Measurements from ENCODE around the gene ARHGEF10L.
"Not testable (repeated sequence)": the region's sequence is repeated elsewhere in the genome, so short reads cannot be mapped to it uniquely, and the experiment has no call there.

DNA sequence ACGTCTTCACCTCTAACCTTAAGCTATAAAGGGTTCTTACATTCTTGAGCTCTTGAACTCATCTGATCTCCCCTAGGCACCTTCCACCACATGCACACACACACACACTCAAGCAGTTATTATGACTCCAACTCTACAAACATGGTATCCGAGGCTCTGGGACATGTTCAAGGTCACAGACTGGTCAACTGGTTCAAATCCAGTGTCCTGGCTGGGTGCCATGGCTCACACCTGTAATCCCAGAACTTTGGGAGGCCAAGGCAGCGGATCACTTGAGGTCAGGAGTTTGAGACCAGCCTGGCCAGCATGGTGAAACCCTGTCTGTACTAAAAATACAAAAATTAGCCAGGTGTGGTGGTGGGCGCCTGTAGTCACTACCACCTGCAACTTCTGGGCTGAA, 32.3 kb upstream of the ARHGEF10L start:
- TF ChIP-seq, protein P1, sequence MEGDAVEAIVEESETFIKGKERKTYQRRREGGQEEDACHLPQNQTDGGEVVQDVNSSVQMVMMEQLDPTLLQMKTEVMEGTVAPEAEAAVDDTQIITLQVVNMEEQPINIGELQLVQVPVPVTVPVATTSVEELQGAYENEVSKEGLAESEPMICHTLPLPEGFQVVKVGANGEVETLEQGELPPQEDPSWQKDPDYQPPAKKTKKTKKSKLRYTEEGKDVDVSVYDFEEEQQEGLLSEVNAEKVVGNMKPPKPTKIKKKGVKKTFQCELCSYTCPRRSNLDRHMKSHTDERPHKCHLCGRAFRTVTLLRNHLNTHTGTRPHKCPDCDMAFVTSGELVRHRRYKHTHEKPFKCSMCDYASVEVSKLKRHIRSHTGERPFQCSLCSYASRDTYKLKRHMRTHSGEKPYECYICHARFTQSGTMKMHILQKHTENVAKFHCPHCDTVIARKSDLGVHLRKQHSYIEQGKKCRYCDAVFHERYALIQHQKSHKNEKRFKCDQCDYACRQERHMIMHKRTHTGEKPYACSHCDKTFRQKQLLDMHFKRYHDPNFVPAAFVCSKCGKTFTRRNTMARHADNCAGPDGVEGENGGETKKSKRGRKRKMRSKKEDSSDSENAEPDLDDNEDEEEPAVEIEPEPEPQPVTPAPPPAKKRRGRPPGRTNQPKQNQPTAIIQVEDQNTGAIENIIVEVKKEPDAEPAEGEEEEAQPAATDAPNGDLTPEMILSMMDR (IDR thresholded peaks at IDR 0.05; ENCODE audit: insufficient read depth, low read length, poor library complexity, severe bottlenecking), result not testable (repeated sequence)
- TF ChIP-seq EZH2phosphoT487 (conservative IDR thresholded peaks at IDR 0.05; ENCODE audit: low read length), result not testable (repeated sequence)
